Left ventricle myocardium inferior (tissue), 1 donor: ENCODE results near the gene FHIP1A. TPM values are rescaled to one million over a fixed set of nuclear protein-coding genes. Genes with fewer than 3 reads are reported as not detected.
A peak's percentile ranks its signal among the peaks of the same experiment; 100 is the strongest.

ENCODE experiments used
- DNase-seq: peaks from one replicate; pipeline ENCODE4 v3.0.0-alpha.2; 2020
- H3K27ac ChIP-seq: fragments of 200-600 bp; replicated peaks from 2 replicates; pipeline ENCODE4 v1.8.0; 2021
- H3K27me3 ChIP-seq: fragments of 200-600 bp; 2 replicates; pipeline ENCODE4 v1.8.0; 2021; ENCODE audit warnings: low read depth
- H3K36me3 ChIP-seq: fragments of 200-600 bp; 2 replicates; pipeline ENCODE4 v1.8.0; 2021
- H3K4me1 ChIP-seq: fragments of 200-600 bp; 2 replicates; pipeline ENCODE4 v1.8.0; 2021
- H3K4me3 ChIP-seq: fragments of 200-600 bp; 2 replicates; pipeline ENCODE4 v1.8.0; 2021; ENCODE audit warnings: mild to moderate bottlenecking, moderate library complexity
- H3K9me3 ChIP-seq: fragments of 200-600 bp; replicated peaks from 2 replicates; pipeline ENCODE4 v1.8.0; 2021
- CTCF ChIP-seq: fragments of 200-600 bp; IDR thresholded peaks from 2 replicates; pipeline ENCODE4 v1.8.0; 2021; ENCODE audit warnings: antibody characterized with exemption, mild to moderate bottlenecking, borderline replicate concordance
- intact Hi-C: fragments of 100-400 bp; cut with micrococcal nuclease; formaldehyde crosslinking; loops from one replicate; pipeline ENCODE4 v1.11.0; 2022
- total RNA-seq: library from RNA; stranded (reverse); fragmentation: NEBNext Ultra II Directional; extraction: Animal tissue kit (Norgen Biotek cat#: 25700); gene quantifications from one replicate; pipeline ENCODE4 v1.2.1, GENCODE V29; 2021
- donor health status: DM: no; HTN: yes; CAD: no; lungs with severe emphysema.

The FHIP1A gene
- total RNA-seq, 1 donor from 2014 or later = 21.4 TPM

DNA sequence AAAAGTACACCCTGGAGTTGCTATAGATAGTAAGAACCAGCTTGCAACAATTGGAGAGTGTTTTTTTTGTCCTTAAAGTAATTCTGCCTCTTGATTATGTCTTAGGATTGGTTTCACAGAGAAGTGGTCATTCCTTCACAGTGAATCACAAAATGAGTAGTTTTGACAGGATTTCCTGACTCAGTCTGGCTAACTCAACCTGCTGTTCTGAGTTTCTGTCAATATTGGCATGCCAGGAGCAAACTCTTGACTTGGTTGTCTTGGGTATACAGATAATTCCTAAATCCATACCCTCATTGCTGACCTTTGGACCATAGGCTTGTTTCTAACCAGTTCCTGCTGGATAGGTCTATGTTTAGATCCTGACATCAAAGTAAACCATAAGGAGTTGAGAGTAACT lies 9.4 kb downstream of the FHIP1A start:
- no peak for DNase-seq
- no peak for TF ChIP-seq CTCF
- intact Hi-C loops = no loop called here
- H3K36me3 ChIP-seq = no peaks in the 10 kb centered on the region
- H3K4me1 ChIP-seq = no peaks in the 10 kb centered on the region
- H3K9me3 ChIP-seq = no peaks in the 10 kb centered on the region
- no peak overlapping the region for H3K4me3 ChIP-seq
- H3K27ac ChIP-seq = no peak overlapping the region
- H3K27me3 ChIP-seq = peaks cover 8% of the 10 kb centered on the region

- no peak overlapping the region for H3K4me3 ChIP-seq
- H3K27me3 ChIP-seq = peaks cover 8% of the 10 kb centered on the region
- TF ChIP-seq CTCF = no peak
- no peak overlapping the region for H3K27ac ChIP-seq
- no peaks in the 10 kb centered on the region for H3K9me3 ChIP-seq
- no peaks in the 10 kb centered on the region for H3K36me3 ChIP-seq
- intact Hi-C loops = no loop called here
- DNase-seq = no peak
- no peaks in the 10 kb centered on the region for H3K4me1 ChIP-seq
Measured at GRCh38 chr4:151418856-151419255, 9.9 kb downstream of the FHIP1A start.

GRCh38 chr4:151420250-151420807 lies 11.4 kb downstream of the FHIP1A start:
- intact Hi-C loops = no loop called here
- H3K27me3 ChIP-seq = no peaks in the 10 kb centered on the region
- DNase-seq = no peak
- TF ChIP-seq CTCF = no peak
- no peak overlapping the region for H3K4me3 ChIP-seq
- no peak overlapping the region for H3K27ac ChIP-seq
- no peaks in the 10 kb centered on the region for H3K4me1 ChIP-seq
- H3K9me3 ChIP-seq = no peaks in the 10 kb centered on the region
- H3K36me3 ChIP-seq = no peaks in the 10 kb centered on the region

GRCh38 chr4:151422854-151423253 lies 13.9 kb downstream of the FHIP1A start:
- Histone ChIP-seq H3K9me3 (no peaks in the 10 kb centered on the region), H3K4me1 (peaks cover 10% of the 10 kb centered on the region), H3K4me3 (no peak overlapping the region), H3K27ac (no peak overlapping the region), H3K27me3 (no peaks in the 10 kb centered on the region), H3K36me3 (no peaks in the 10 kb centered on the region)
- intact Hi-C loops = no loop called here
- no peak for TF ChIP-seq CTCF
- DNase-seq = no peak

DNA sequence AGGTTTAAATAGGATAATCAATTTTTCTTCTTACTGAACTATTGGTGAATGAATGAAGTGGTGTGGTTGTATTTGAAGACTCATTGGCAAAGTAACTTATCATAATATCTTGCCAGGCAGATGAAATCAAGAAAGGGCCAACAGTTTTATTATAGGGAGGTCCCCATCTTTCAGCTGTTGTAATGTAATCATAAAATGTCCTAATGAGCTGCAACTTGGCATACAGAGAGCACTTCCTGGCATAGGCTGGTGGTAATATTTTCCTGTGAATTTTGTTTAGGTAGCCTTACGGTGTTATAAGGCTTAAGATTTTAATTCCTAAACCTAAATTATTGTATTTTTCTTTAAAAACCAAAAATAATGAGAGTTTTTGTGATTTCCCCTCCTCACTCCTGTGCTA lies 17.5 kb downstream of the FHIP1A start:
- Histone ChIP-seq H3K4me3 (no peak overlapping the region), H3K27me3 (no peaks in the 10 kb centered on the region), H3K36me3 (no peaks in the 10 kb centered on the region), H3K4me1 (peaks cover 20% of the 10 kb centered on the region), H3K27ac (peak overlapping the region; percentile 30), H3K9me3 (no peaks in the 10 kb centered on the region)
- DNase-seq = no peak
- TF ChIP-seq CTCF = no peak
- intact Hi-C loops = no loop called here
